Measurements from ENCODE around the gene KIF25.

- TF ChIP-seq, protein P1, sequence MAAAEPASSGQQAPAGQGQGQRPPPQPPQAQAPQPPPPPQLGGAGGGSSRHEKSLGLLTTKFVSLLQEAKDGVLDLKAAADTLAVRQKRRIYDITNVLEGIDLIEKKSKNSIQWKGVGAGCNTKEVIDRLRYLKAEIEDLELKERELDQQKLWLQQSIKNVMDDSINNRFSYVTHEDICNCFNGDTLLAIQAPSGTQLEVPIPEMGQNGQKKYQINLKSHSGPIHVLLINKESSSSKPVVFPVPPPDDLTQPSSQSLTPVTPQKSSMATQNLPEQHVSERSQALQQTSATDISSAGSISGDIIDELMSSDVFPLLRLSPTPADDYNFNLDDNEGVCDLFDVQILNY (CRISPR knock-in tag; IDR thresholded peaks at IDR 0.05) = no peak
- TF ChIP-seq PREB (CRISPR knock-in tag; IDR thresholded peaks at IDR 0.05; ENCODE audit: borderline replicate concordance) (no peak), CTCF (IDR thresholded peaks at IDR 0.05) (no peak), KAT7 (CRISPR knock-in tag; IDR thresholded peaks at IDR 0.05; ENCODE audit: borderline replicate concordance) (no peak)
These were observed 19.5 kb downstream of the KIF25 start for GRCh38 chr6:168016721-168017525.

Data from WTC11 (cell line).